ENCODE measurements around the gene DMBT1. TPM values are rescaled to one million over a fixed set of nuclear protein-coding genes. Genes with fewer than 3 reads are reported as not detected.

DMBT1 gene
- total RNA-seq, 1 experiment from 2014 or later = not detected

- no peak for DNase-seq (ENCODE audit: low read depth)
- in situ Hi-C loops (cut with HindIII; ENCODE audit: low pct_unique_long_range_greater_than_20kb, low sequenced_read_pairs) = no loop called here
These were observed 122.0 kb downstream of the DMBT1 start for GRCh38 chr10:122682522-122682921.

- in situ Hi-C loops (cut with HindIII; ENCODE audit: low pct_unique_long_range_greater_than_20kb, low sequenced_read_pairs) = no loop called here
- DNase-seq (ENCODE audit: low read depth) = no peak
These were observed 127.9 kb downstream of the DMBT1 start for GRCh38 chr10:122688293-122688989.

GRCh38 chr10:122689146-122689820 lies 128.7 kb downstream of the DMBT1 start:
- no peak for DNase-seq (ENCODE audit: low read depth)
- in situ Hi-C loops (cut with HindIII; ENCODE audit: low pct_unique_long_range_greater_than_20kb, low sequenced_read_pairs) = no loop called here

- no peak for DNase-seq (ENCODE audit: low read depth)
- in situ Hi-C loops (cut with HindIII; ENCODE audit: low pct_unique_long_range_greater_than_20kb, low sequenced_read_pairs) = no loop called here
These were observed 132.2 kb downstream of the DMBT1 start for GRCh38 chr10:122692744-122693143.

Other genes with a start within 250 kb of the DMBT1 start
- 42.6 and 58.2 TPM in 2 replicates for gene PLEKHA1, start 186.0 kb upstream of the DMBT1 start, total RNA-seq (2014; rRNA removed; shearing (Covaris generic); ENCODE audit: low replicate concordance)
- not detected in 2 replicates for gene ARMS2, start 106.1 kb upstream of the DMBT1 start, total RNA-seq (2014; rRNA removed; shearing (Covaris generic); ENCODE audit: low replicate concordance)
- gene HTRA1, start 99.2 kb upstream of the DMBT1 start, total RNA-seq (2014; rRNA removed; shearing (Covaris generic); ENCODE audit: low replicate concordance) = 34.5 and 42.1 TPM in 2 replicates
- not detected in 2 replicates for gene C10orf120, start 139.1 kb downstream of the DMBT1 start, total RNA-seq (2014; rRNA removed; shearing (Covaris generic); ENCODE audit: low replicate concordance)